ENCODE results near the gene ZNF670.
"Not testable (repeated sequence)": the region's sequence is repeated elsewhere in the genome, so short reads cannot be mapped to it uniquely, and the experiment has no call there.

Gene ZNF670

DNA sequence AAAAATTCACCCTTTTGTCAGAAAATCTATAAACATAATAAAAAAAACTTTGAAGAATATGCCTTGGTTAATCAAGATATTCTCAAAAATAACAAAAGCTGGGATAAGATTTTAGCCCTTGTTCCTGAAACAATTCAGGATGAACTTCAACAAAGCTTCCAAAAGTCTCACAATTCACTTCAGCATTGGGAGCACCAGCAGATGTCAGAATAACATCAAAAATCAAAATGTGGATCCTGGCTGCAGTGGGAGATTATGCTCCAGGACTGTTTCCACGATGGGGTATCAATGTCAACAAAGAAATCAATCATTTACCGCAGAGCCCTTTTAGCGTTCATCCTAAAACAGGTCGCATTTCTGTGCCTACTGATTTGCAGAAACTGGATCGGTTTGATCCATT lies 35.2 kb downstream of the ZNF670 start:
- no peak for DNase-seq (ENCODE audit: low read depth)

DNA sequence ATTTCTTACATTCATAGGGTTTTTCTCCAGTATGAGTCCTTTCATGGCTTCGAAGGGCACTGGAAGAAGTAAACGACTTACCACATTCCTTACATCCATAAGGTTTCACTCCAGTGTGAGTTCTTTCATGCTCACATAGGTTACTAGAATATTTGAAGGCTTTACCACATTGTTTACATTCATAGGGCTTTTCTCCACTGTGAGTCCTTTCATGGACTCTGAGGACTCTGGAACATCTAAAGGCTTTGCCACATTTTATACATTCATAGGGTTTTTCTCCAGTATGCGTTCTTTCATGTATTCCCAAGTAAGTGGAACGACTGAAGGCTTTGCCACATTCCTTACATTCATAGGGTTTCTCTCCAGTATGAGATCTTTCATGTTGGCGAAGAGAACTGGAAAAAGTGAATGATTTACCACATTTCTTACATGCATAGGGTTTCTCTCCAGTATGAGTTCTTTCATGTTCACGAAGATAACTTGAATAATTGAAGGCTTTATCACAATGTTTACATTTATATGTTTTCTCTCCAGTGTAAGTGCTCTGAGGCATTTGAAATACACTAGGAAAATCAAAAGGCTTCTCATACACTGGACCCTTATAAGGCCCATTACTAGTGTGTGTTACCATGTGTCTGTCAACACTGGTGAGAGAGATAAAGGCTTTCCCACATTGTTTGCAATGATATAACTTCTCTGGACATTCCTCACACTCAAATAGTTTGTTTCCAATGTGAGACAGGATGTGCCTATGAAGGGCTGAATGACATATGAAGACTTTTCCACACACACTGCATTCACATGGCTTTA lies 40.9 kb downstream of the ZNF670 start:
- no peak for DNase-seq (ENCODE audit: low read depth)

DNA sequence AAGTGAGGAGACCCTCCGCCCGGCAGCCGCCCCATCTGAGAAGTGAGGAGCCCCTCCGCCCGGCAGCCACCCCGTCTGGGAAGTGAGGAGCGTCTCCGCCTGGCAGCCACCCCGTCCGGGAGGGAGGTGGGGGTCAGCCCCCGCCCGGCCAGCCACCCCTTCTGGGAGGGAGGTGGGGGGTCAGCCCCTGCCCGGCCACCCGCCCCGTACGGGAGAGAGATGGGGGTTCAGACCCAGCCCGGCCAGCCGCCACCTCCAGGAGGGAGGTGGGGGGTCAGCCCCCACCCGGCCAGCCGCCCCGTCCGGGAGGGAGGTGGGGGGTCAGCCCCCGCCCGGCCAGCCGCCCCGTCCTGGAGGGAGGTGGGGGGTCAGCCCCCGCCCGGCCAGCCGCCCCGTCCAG lies 46.3 kb downstream of the ZNF670 start:
- DNase-seq (ENCODE audit: low read depth), result not testable (repeated sequence)

Data from stimulated activated CD8-positive, alpha-beta memory T cell treated with anti-CD3 and anti-CD28 coated beads, Interleukin-12 subunit alpha, Interleukin-12 subunit beta, amount 100 ng/mL, for 4 hours (primary cell).